NB4 (cell line): Measurements from ENCODE around the gene INSIG1.

Experiments used
- DNase-seq: peaks from one replicate; pipeline ENCODE4 v3.0.0; 2010; ENCODE audit warnings: low read depth
- H3K4me3 ChIP-seq: one replicate; pipeline ENCODE4 v1.5.1; 2011; ENCODE audit warnings: mild to moderate bottlenecking, low read depth, low read length, moderate library complexity
- CTCF ChIP-seq: IDR thresholded peaks from one replicate; pipeline ENCODE4 v1.5.1; 2012; ENCODE audit warnings: low read depth, low read length
- MAX ChIP-seq: IDR thresholded peaks from 2 replicates; pipeline ENCODE4 v1.6.1; 2011; ENCODE audit warnings: low read depth, low read length
- MYC ChIP-seq: IDR thresholded peaks from 2 replicates; pipeline ENCODE4 v1.6.1; 2011; ENCODE audit warnings: low read depth, low read length
- POLR2A ChIP-seq: IDR thresholded peaks from 2 replicates; pipeline ENCODE4 v1.6.1; 2011; ENCODE audit warnings: mild to moderate bottlenecking; ENCODE audit not compliant: insufficient read length; ENCODE audit errors: extremely low read depth

The INSIG1 gene

GRCh38 chr7:155255071-155255470 is 42.6 kb upstream of the INSIG1 start:
- H3K4me3 ChIP-seq: no peak overlapping the region
- TF ChIP-seq POLR2A (no peak), MYC (no peak), CTCF (no peak), MAX (no peak)
- no peak for DNase-seq

GRCh38 chr7:155255621-155256020 is 42.1 kb upstream of the INSIG1 start:
- TF ChIP-seq MAX: no peak
- TF ChIP-seq MYC: no peak
- no peak for TF ChIP-seq POLR2A
- TF ChIP-seq CTCF: no peak
- no peak overlapping the region for H3K4me3 ChIP-seq
- DNase-seq: no peak

- H3K4me3 ChIP-seq: no peak overlapping the region
- TF ChIP-seq POLR2A: no peak
- TF ChIP-seq CTCF: no peak
- TF ChIP-seq MYC: no peak
- TF ChIP-seq MAX: no peak
- DNase-seq: no peak
These were observed 41.5 kb upstream of the INSIG1 start for GRCh38 chr7:155256081-155256760.

- no peak for TF ChIP-seq POLR2A
- TF ChIP-seq MYC: no peak
- no peak for TF ChIP-seq CTCF
- TF ChIP-seq MAX: no peak
- no peak for DNase-seq
- H3K4me3 ChIP-seq: no peak overlapping the region
These were observed 40.8 kb upstream of the INSIG1 start for GRCh38 chr7:155256761-155257481.

GRCh38 chr7:155257482-155258225 is 40.0 kb upstream of the INSIG1 start:
- DNase-seq: no peak
- no peak overlapping the region for H3K4me3 ChIP-seq

More at GRCh38 chr7:155257482-155258225, 40.0 kb upstream of the INSIG1 start:
- TF ChIP-seq POLR2A: no peak
- no peak for TF ChIP-seq MYC
- no peak for TF ChIP-seq MAX
- TF ChIP-seq CTCF: no peak
